MM.1S (cell line): ENCODE measurements around the gene STK39.

ENCODE experiments used
- EZH2 ChIP-seq: fragments of 300-600 bp; sonication (generic); optimal IDR thresholded peaks from 2 replicates; pipeline ENCODE3; 2017; ENCODE audit warnings: low read depth, mild to moderate bottlenecking, antibody characterized with exemption, low read length, mixed read lengths
- TF ChIP-seq, protein P1 (sequence below): fragments of 300-600 bp; sonication (generic); IDR thresholded peaks from 2 replicates; pipeline ENCODE4 v1.5.1; 2016; ENCODE audit warnings: antibody characterized with exemption, low read length, mixed read lengths

GRCh38 chr2:167965907-167966761 is 281.3 kb downstream of the STK39 start:
- TF ChIP-seq EZH2 = no peak
- TF ChIP-seq, protein P1, sequence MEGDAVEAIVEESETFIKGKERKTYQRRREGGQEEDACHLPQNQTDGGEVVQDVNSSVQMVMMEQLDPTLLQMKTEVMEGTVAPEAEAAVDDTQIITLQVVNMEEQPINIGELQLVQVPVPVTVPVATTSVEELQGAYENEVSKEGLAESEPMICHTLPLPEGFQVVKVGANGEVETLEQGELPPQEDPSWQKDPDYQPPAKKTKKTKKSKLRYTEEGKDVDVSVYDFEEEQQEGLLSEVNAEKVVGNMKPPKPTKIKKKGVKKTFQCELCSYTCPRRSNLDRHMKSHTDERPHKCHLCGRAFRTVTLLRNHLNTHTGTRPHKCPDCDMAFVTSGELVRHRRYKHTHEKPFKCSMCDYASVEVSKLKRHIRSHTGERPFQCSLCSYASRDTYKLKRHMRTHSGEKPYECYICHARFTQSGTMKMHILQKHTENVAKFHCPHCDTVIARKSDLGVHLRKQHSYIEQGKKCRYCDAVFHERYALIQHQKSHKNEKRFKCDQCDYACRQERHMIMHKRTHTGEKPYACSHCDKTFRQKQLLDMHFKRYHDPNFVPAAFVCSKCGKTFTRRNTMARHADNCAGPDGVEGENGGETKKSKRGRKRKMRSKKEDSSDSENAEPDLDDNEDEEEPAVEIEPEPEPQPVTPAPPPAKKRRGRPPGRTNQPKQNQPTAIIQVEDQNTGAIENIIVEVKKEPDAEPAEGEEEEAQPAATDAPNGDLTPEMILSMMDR = no peak
